H1 (cell line): ENCODE results near the gene LENG1. TPM values are rescaled to one million over a fixed set of nuclear protein-coding genes. Genes with fewer than 3 reads are reported as not detected.
A peak's percentile ranks its signal among the peaks of the same experiment; 100 is the strongest.

Experiments
- CTCF ChIA-PET: fragments of 300-600 bp; sonication (Branson Sonifier 250); formaldehyde crosslinking; loops from one replicate; lab custom pipeline; 2021; ENCODE audit not compliant: partially characterized antibody; lab: Charles Lee
- POLR2A ChIA-PET: fragments of 300-600 bp; sonication (Branson Sonifier 250); formaldehyde crosslinking; loops from one replicate; lab custom pipeline; 2021; ENCODE audit warnings: inconsistent platforms; ENCODE audit not compliant: partially characterized antibody; lab: Charles Lee
- DNase-seq, 2 experiments: peaks; one replicate each; pipeline versions ENCODE4 v3.0.0 to v3.0.0-alpha.2; 2010 to 2022; ENCODE audit warnings: low spot score in 2 of 2, low read depth in 1 of 2, mixed read lengths in 1 of 2
- FAIRE-seq: peaks from 2 replicates; lab custom pipeline; 2011; peaks lifted over from hg19 to GRCh38; lab: Jason Lieb, UNC
- H2AFZ ChIP-seq: 2 replicates; pipeline ENCODE4 v1.8.1; 2012; ENCODE audit warnings: low read length, inconsistent platforms
- H2AK5ac ChIP-seq: 2 replicates; pipeline ENCODE4 v1.6.1; 2013; ENCODE audit warnings: low read depth, low read length
- H2BK120ac ChIP-seq: replicated peaks from 2 replicates; pipeline ENCODE3; 2013; ENCODE audit warnings: low read depth, low read length, inconsistent platforms
- H2BK12ac ChIP-seq: 2 replicates; pipeline ENCODE4 v1.6.1; 2013; ENCODE audit warnings: low read depth, low read length
- H2BK15ac ChIP-seq: 2 replicates; pipeline ENCODE4 v1.6.1; 2013; ENCODE audit warnings: low read length
- H2BK20ac ChIP-seq: 2 replicates; pipeline ENCODE4 v1.6.1; 2013; ENCODE audit warnings: low read length
- H2BK5ac ChIP-seq: 2 replicates; pipeline ENCODE4 v1.6.1; 2013; ENCODE audit warnings: low read depth, low read length
- H3K14ac ChIP-seq: 2 replicates; pipeline ENCODE4 v1.6.1; 2013; ENCODE audit warnings: inconsistent platforms; ENCODE audit not compliant: insufficient read length
- H3K18ac ChIP-seq: 2 replicates; pipeline ENCODE4 v1.6.1; 2013; ENCODE audit warnings: low read length; ENCODE audit errors: extremely low read depth
- H3K23ac ChIP-seq: 2 replicates; pipeline ENCODE4 v1.6.1; 2013; ENCODE audit warnings: inconsistent platforms; ENCODE audit not compliant: insufficient read length
- H3K23me2 ChIP-seq: 2 replicates; pipeline ENCODE4 v1.6.1; 2013; ENCODE audit warnings: low read depth, low read length
- H3K27ac ChIP-seq: 2 replicates; pipeline ENCODE4 v1.6.1; 2011; ENCODE audit warnings: low read depth, low read length, inconsistent platforms
- H3K27me3 ChIP-seq, 4 experiments: replicated peaks in 1 of 4; 1 replicate in 1 of 4; 2 replicates in 3 of 4; pipeline versions ENCODE4 v1.6.1 to v1.8.1; 2011 to 2013; ENCODE audit warnings: low read length in 3 of 4, mild to moderate bottlenecking in 3 of 4, inconsistent platforms in 2 of 4, mixed read lengths in 2 of 4, moderate library complexity in 1 of 4; ENCODE audit not compliant: control insufficient read depth in 3 of 4, insufficient read depth in 3 of 4; ENCODE audit errors: extremely low read depth in 1 of 4
- H3K36me3 ChIP-seq, 4 experiments: 2 replicates each; pipeline versions ENCODE4 v1.6.1 to v1.8.1; 2011 to 2013; ENCODE audit warnings: mild to moderate bottlenecking in 4 of 4, low read length in 3 of 4, moderate library complexity in 2 of 4, control low read depth in 1 of 4, inconsistent platforms in 1 of 4; ENCODE audit not compliant: insufficient read depth in 4 of 4, control insufficient read depth in 2 of 4
- H3K4ac ChIP-seq: replicated peaks from 2 replicates; pipeline ENCODE3; 2013; ENCODE audit warnings: low read length, low read depth, mixed read lengths, inconsistent platforms; ENCODE audit not compliant: insufficient read length
- H3K4me1 ChIP-seq, 4 experiments: replicated peaks in 1 of 4; 1 replicate in 1 of 4; 2 replicates in 3 of 4; pipeline versions ENCODE4 v1.6.1 to v1.8.1; 2011 to 2013; ENCODE audit warnings: low read length in 3 of 4, inconsistent platforms in 2 of 4, mixed read lengths in 1 of 4; ENCODE audit not compliant: insufficient read depth in 4 of 4, control insufficient read depth in 3 of 4
- H3K4me2 ChIP-seq, 2 experiments: 2 replicates each; pipeline versions ENCODE4 v1.6.1 to v1.8.1; 2011 to 2013; ENCODE audit warnings: low read depth in 2 of 2, low read length in 2 of 2, control low read depth in 1 of 2, inconsistent platforms in 1 of 2, mild to moderate bottlenecking in 1 of 2; ENCODE audit not compliant: insufficient read depth in 1 of 2
- H3K4me3 ChIP-seq, 4 experiments: fragments of 200-600, 300-600 bp in 1 of 4; sonication (generic), shearing (Covaris generic), sonication (Bioruptor Twin) in 1 of 4; 2 replicates each; pipeline versions ENCODE4 v1.5.1 to v1.8.1; 2011 to 2016; ENCODE audit warnings: low read length in 4 of 4, low read depth in 3 of 4, control low read depth in 2 of 4, inconsistent platforms in 2 of 4, mild to moderate bottlenecking in 2 of 4, mixed read lengths in 1 of 4, moderate library complexity in 1 of 4; ENCODE audit not compliant: insufficient read depth in 2 of 4; ENCODE audit errors: extremely low read depth in 1 of 4
- H3K56ac ChIP-seq: replicated peaks from 2 replicates; pipeline ENCODE3; 2013; ENCODE audit warnings: low read depth, mild to moderate bottlenecking, mixed read lengths, low read length, inconsistent platforms; ENCODE audit not compliant: insufficient read length
- H3K79me1 ChIP-seq: 2 replicates; pipeline ENCODE4 v1.6.1; 2013; ENCODE audit warnings: low read depth, low read length, control low read depth
- H3K79me2 ChIP-seq, 2 experiments: 2 replicates each; pipeline versions ENCODE4 v1.6.1 to v1.8.1; 2012 to 2013; ENCODE audit warnings: low read length in 2 of 2, mild to moderate bottlenecking in 2 of 2, inconsistent platforms in 1 of 2; ENCODE audit not compliant: insufficient read depth in 2 of 2, control insufficient read depth in 1 of 2
- H3K9ac ChIP-seq, 4 experiments: replicated peaks in 1 of 4; 1 replicate in 1 of 4; 2 replicates in 3 of 4; pipeline versions ENCODE4 v1.6.1 to v1.8.1; 2011 to 2013; ENCODE audit warnings: low read depth in 3 of 4, low read length in 3 of 4, control low read depth in 2 of 4, mild to moderate bottlenecking in 2 of 4, moderate library complexity in 2 of 4, inconsistent platforms in 1 of 4; ENCODE audit errors: extremely low read depth in 1 of 4
- H3K9me3 ChIP-seq, 2 experiments: 2 replicates each; pipeline versions ENCODE4 v1.6.1 to v1.8.1; 2012 to 2013; ENCODE audit warnings: mild to moderate bottlenecking in 2 of 2, moderate library complexity in 2 of 2, control low read depth in 1 of 2, inconsistent platforms in 1 of 2, low read depth in 1 of 2, low read length in 1 of 2, mixed read lengths in 1 of 2; ENCODE audit not compliant: insufficient read depth in 2 of 2
- H4K20me1 ChIP-seq, 2 experiments: replicated peaks in 1 of 2; 2 replicates each; pipeline versions ENCODE3 to v1.8.1; 2011 to 2013; ENCODE audit warnings: inconsistent platforms in 2 of 2, low read length in 2 of 2, mild to moderate bottlenecking in 1 of 2; ENCODE audit not compliant: insufficient read depth in 2 of 2, control insufficient read depth in 1 of 2
- H4K5ac ChIP-seq: 2 replicates; pipeline ENCODE4 v1.6.1; 2013; ENCODE audit warnings: low read length, low read depth, mixed read lengths, inconsistent platforms; ENCODE audit not compliant: insufficient read length
- H4K8ac ChIP-seq: 2 replicates; pipeline ENCODE4 v1.8.0; 2013; ENCODE audit warnings: mild to moderate bottlenecking, moderate library complexity, low read length, inconsistent platforms; ENCODE audit not compliant: insufficient read depth; ENCODE audit errors: extremely low read depth
- H4K91ac ChIP-seq: replicated peaks from 2 replicates; pipeline ENCODE3; 2013; ENCODE audit warnings: low read length, mixed read lengths, inconsistent platforms; ENCODE audit not compliant: insufficient read length
- BCL11A ChIP-seq, 2 experiments: IDR thresholded peaks; one replicate each; pipeline ENCODE4 v1.6.1; 2011; ENCODE audit warnings: low read depth in 2 of 2, low read length in 2 of 2, mild to moderate bottlenecking in 2 of 2
- EGR1 ChIP-seq: IDR thresholded peaks from 2 replicates; pipeline ENCODE4 v1.6.1; 2011; ENCODE audit warnings: low read depth, low read length, borderline replicate concordance
- HDAC6 ChIP-seq: IDR thresholded peaks from one replicate; pipeline ENCODE4 v1.7.1; 2012; ENCODE audit warnings: low read depth, mild to moderate bottlenecking, inconsistent platforms, low read length, moderate library complexity
- JUN ChIP-seq: IDR thresholded peaks from 2 replicates; pipeline ENCODE4 v1.6.1; 2011; ENCODE audit warnings: low read depth, mild to moderate bottlenecking, improper control_type of control experiment, low read length
- MAFK ChIP-seq: IDR thresholded peaks from 2 replicates; pipeline ENCODE4 v1.6.1; 2012; ENCODE audit warnings: low read depth, mild to moderate bottlenecking, improper control_type of control experiment, low read length
- POLR2A ChIP-seq, 2 experiments: IDR thresholded peaks; 1 replicate in 1 of 2; 2 replicates in 1 of 2; pipeline ENCODE4 v1.6.1; 2011; ENCODE audit warnings: low read depth in 2 of 2, low read length in 2 of 2, mild to moderate bottlenecking in 2 of 2; ENCODE audit errors: control extremely low read depth in 1 of 2
- POLR2AphosphoS5 ChIP-seq: IDR thresholded peaks from 2 replicates; pipeline ENCODE4 v1.6.1; 2011; ENCODE audit warnings: low read depth, low read length
- TCF12 ChIP-seq: IDR thresholded peaks from 2 replicates; pipeline ENCODE4 v1.6.1; 2011; ENCODE audit warnings: low read depth, mild to moderate bottlenecking, low read length
- TEAD4 ChIP-seq: IDR thresholded peaks from 2 replicates; pipeline ENCODE4 v1.6.1; 2012; ENCODE audit warnings: low read depth, low read length, inconsistent platforms, mixed read lengths
- ZNF274 ChIP-seq: IDR thresholded peaks from 2 replicates; pipeline ENCODE4 v1.7.0; 2012; ENCODE audit warnings: low read length, borderline replicate concordance; ENCODE audit errors: extremely low read depth
- WGBS, 2 experiments: shearing (Covaris generic) in 1 of 2; methylation state at CpG; one replicate each; pipeline versions ENCODE4 v1.1.6 to v1.1.7; 2013 to 2015; ENCODE audit warnings: low lambda C conversion rate in 2 of 2, mixed read lengths in 2 of 2, inconsistent platforms in 1 of 2, low coverage in 1 of 2, missing lambda C conversion rate in 1 of 2; ENCODE audit not compliant: insufficient replicate concordance in 2 of 2, insufficient coverage in 1 of 2, insufficient read length in 1 of 2; ENCODE audit errors: extremely low coverage in 1 of 2, missing lambda C conversion rate in 1 of 2; 5-methylcytosine and 5-hydroxymethylcytosine counted together
- polyA plus RNA-seq, 7 experiments: library from polyadenylated mRNA; depleted of rRNA in 3 of 7; stranded (reverse) in 5 of 7; unstranded in 2 of 7; fragments of >200 nt in 5 of 7; fragments of 200-250 nt in 2 of 7; gene quantifications; 1 replicate in 5 of 7; 2 replicates in 1 of 7; 4 replicates in 1 of 7; pipeline versions ENCODE4 v1.2.1 to v1.2.3, GENCODE V29; 2011 to 2013; ENCODE audit warnings: missing spikeins in 2 of 7, mixed read lengths in 2 of 7
- total RNA-seq: library from RNA; stranded (reverse); fragmentation: NEBNext Ultra II Directional; extraction: Animal tissue kit (Norgen Biotek cat#: 25700); gene quantifications from 2 replicates; pipeline ENCODE4 v1.2.1, GENCODE V29; 2021

The LENG1 gene
- total and polyA plus RNA-seq, 2 of the 8 experiments (the other 6 are each of a cell fraction or from before 2014, with no cell fraction given) = 1.2 to 4.4 TPM

DNA sequence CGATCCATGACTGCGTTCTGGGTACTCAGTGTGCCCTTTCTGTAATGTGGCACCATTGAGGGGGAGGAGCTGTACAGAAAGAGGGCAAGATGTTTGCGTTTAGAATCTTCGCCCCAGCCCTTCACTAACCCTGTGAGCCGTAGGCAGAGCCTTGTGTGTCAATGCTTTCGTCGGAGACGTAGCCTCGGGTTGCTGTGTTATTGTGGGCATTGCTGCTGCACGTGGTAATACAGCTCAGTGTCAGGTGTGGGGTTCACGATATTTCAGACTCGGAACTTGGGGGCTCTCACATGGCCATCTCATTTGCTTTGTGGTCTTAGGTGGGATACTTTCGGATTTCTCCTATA lies 47.3 kb upstream of the LENG1 start:
- CTCF ChIA-PET = interaction anchor here (0.8 kb wide), 1 partner anchor 37 kb away, joined by 4 read pairs; no protein-coding TSS in a partner anchor
- H3K4me3 ChIP-seq = 0 out of 8 replicates have a peak overlapping the region, but pooled peaks of 1 of the 4 experiments have one; percentile 10
- no peak for DNase-seq
- no peak overlapping the region for H3K23ac ChIP-seq
- no peaks in the 10 kb centered on the region for H3K9me3 ChIP-seq
- H3K27ac ChIP-seq = no peak overlapping the region
- no peak overlapping the region for H2BK15ac ChIP-seq
- no peak overlapping the region for H4K91ac ChIP-seq
- H2AFZ ChIP-seq = no peak overlapping the region
- no peak overlapping the region for H2AK5ac ChIP-seq
- no peak overlapping the region for H4K8ac ChIP-seq
- no peaks in the 10 kb centered on the region for H3K27me3 ChIP-seq
- H3K18ac ChIP-seq = no peak overlapping the region
- H3K9ac ChIP-seq = no peak overlapping the region
- no peak overlapping the region for H2BK12ac ChIP-seq
- 89% methylated on average over 13 of the region's 13 CpGs; no CpG with 5 or more reads in 1 of the 2 experiments for WGBS, 2 experiments
- peaks cover 16% of the 10 kb centered on the region for H3K23me2 ChIP-seq
- H2BK120ac ChIP-seq = no peak overlapping the region
- H2BK20ac ChIP-seq = no peak overlapping the region
- H3K79me2 ChIP-seq = peaks cover 24 to 52% of the 10 kb centered on the region in 2 experiments
- peaks cover 12 to 25% (median 19%) of the 10 kb centered on the region in 4 experiments for H3K4me1 ChIP-seq
- H3K36me3 ChIP-seq = peaks cover 45 to 66% (median 60%) of the 10 kb centered on the region in 4 experiments
- no peak for TF ChIP-seq HDAC6
- no peak for TF ChIP-seq TCF12
- TF ChIP-seq EGR1 = no peak
- no peak for TF ChIP-seq MAFK
- TF ChIP-seq ZNF274 = no peak
- no peak for TF ChIP-seq TEAD4
- TF ChIP-seq BCL11A (IDR thresholded peaks at IDR 0.05; ENCODE audit: low read depth in 2 of 2, low read length in 2 of 2) = no peak
- TF ChIP-seq POLR2A (IDR thresholded peaks at IDR 0.05; ENCODE audit: control extremely low read depth in 1 of 2, low read depth in 2 of 2, low read length in 2 of 2) = peak in 1 of 2 experiments; percentile 20; a peak in 1 of 3 replicates
- peak; percentile 44 for TF ChIP-seq POLR2AphosphoS5
- no peak for TF ChIP-seq JUN
- TF ChIP-seq, all 59 proteins: peak for 2
- peaks cover 21% of the 10 kb centered on the region for H3K79me1 ChIP-seq
- 0 out of 2 replicates have a peak overlapping the region, but pooled peaks have one; percentile 3 for H2BK5ac ChIP-seq
- H3K4ac ChIP-seq = no peak overlapping the region
- FAIRE-seq = no peak
- POLR2A ChIA-PET = interaction anchor here (1.0 to 23.4 kb wide), 10 partner anchors 10 to 70 kb away, joined by 3 to 909 read pairs (median 13); partner anchors contain the start of genes LILRB3, MBOAT7, RPS9 and TMC4
- peak overlapping the region; percentile 4 to 22; a peak in 1 of 4 replicates for H3K4me2 ChIP-seq
- peaks cover 54 to 58% of the 10 kb centered on the region in 2 experiments for H4K20me1 ChIP-seq
- H4K5ac ChIP-seq = no peak overlapping the region
- no peak overlapping the region for H3K56ac ChIP-seq
- H3K14ac ChIP-seq = no peak overlapping the region
